HG03460 (cell line): ENCODE data around the gene HOOK2.

Source experiments
- ATAC-seq: cut with Tn5 transposase; IDR thresholded peaks from one replicate; pipeline ENCODE4 v1.9.1; 2021; ENCODE audit not compliant: unreplicated experiment

Gene HOOK2

GRCh38 chr19:12783849-12784393 lies 8.6 kb upstream of the HOOK2 start:
- ATAC-seq: no peak

GRCh38 chr19:12783291-12783848 lies 8.0 kb upstream of the HOOK2 start:
- ATAC-seq: no peak

GRCh38 chr19:12782424-12783290 lies 7.3 kb upstream of the HOOK2 start:
- ATAC-seq: no peak

- ATAC-seq: no peak
Observed at GRCh38 chr19:12782174-12782423, 6.7 kb upstream of the HOOK2 start.

- no peak for ATAC-seq
Observed at GRCh38 chr19:12779162-12779993, 4.0 kb upstream of the HOOK2 start.

GRCh38 chr19:12778905-12779161 lies 3.5 kb upstream of the HOOK2 start:
- no peak for ATAC-seq

GRCh38 chr19:12778017-12778904 lies 2.9 kb upstream of the HOOK2 start:
- no peak for ATAC-seq

- no peak for ATAC-seq
Observed at GRCh38 chr19:12777217-12778016, 2.1 kb upstream of the HOOK2 start.

GRCh38 chr19:12773571-12773970 lies 1.8 kb downstream of the HOOK2 start:
- no peak for ATAC-seq

GRCh38 chr19:12772323-12772722 lies 3.0 kb downstream of the HOOK2 start:
- ATAC-seq: no peak

- ATAC-seq: no peak
Observed at GRCh38 chr19:12770922-12771321, 4.4 kb downstream of the HOOK2 start.

- no peak for ATAC-seq
Observed at GRCh38 chr19:12769689-12770088, 5.7 kb downstream of the HOOK2 start.

GRCh38 chr19:12767666-12768065 lies 7.7 kb downstream of the HOOK2 start:
- no peak for ATAC-seq

GRCh38 chr19:12767150-12767549 lies 8.2 kb downstream of the HOOK2 start:
- ATAC-seq: no peak

- no peak for ATAC-seq
Observed at GRCh38 chr19:12766051-12766521, 9.3 kb downstream of the HOOK2 start.

GRCh38 chr19:12764698-12765097 lies 10.7 kb downstream of the HOOK2 start:
- no peak for ATAC-seq

- ATAC-seq: no peak
Observed at GRCh38 chr19:12763100-12763499, 12.3 kb downstream of the HOOK2 start.

- ATAC-seq: no peak
Observed at GRCh38 chr19:12759686-12760085, 15.7 kb downstream of the HOOK2 start.

GRCh38 chr19:12757544-12758274 lies 17.6 kb downstream of the HOOK2 start:
- ATAC-seq: no peak
